HepG2 (cell line): Measurements from ENCODE around the gene TAGAP. TPM values are rescaled to one million over a fixed set of nuclear protein-coding genes. Genes with fewer than 3 reads are reported as not detected.

Source experiments
- ATF6 ChIP-seq: sonication (generic); formaldehyde crosslinking; conservative IDR thresholded peaks from 2 replicates; pipeline ENCODE4 v1.4.0; 2020; ENCODE audit warnings: missing genetic modification reagents
- KLF16 ChIP-seq, 2 experiments: sonication (generic) in 1 of 2; formaldehyde crosslinking in 1 of 2; IDR thresholded peaks; 2 replicates each; pipeline versions ENCODE4 v1.6.1 to v1.8.0; 2016 to 2023; ENCODE audit warnings: missing genetic modification reagents in 2 of 2, missing compliant biosample characterization in 1 of 2
- PLRG1 ChIP-seq: fragments of 450-650 bp; conservative IDR thresholded peaks from 2 replicates; pipeline ENCODE4 v1.6.1; 2016
- POGZ ChIP-seq: sonication (generic); formaldehyde crosslinking; IDR thresholded peaks from 2 replicates; pipeline ENCODE4 v1.4.0; 2020; ENCODE audit warnings: mild to moderate bottlenecking, missing genetic modification reagents
- POLR2A ChIP-seq, 2 experiments: IDR thresholded peaks; 2 replicates each; pipeline ENCODE4 v1.6.1; 2011; ENCODE audit warnings: low read depth in 2 of 2, low read length in 2 of 2, mild to moderate bottlenecking in 1 of 2, moderate library complexity in 1 of 2; ENCODE audit not compliant: insufficient read depth in 1 of 2
- SALL2 ChIP-seq: sonication (generic); formaldehyde crosslinking; IDR thresholded peaks from 2 replicates; pipeline ENCODE4 v1.8.1; 2023; ENCODE audit warnings: mild to moderate bottlenecking, missing genetic modification reagents, inconsistent platforms
- SOX13 ChIP-seq, 3 experiments: fragments of 450-650 bp in 1 of 3; sonication (generic) in 1 of 3; formaldehyde crosslinking in 1 of 3; IDR thresholded peaks in 2 of 3; conservative IDR thresholded peaks in 1 of 3; 2 replicates each; pipeline versions ENCODE4 v1.5.0 to v1.6.1; 2016 to 2020; ENCODE audit warnings: antibody characterized with exemption in 1 of 3, mild to moderate bottlenecking in 1 of 3, missing compliant biosample characterization in 1 of 3, missing genetic modification reagents in 1 of 3, moderate library complexity in 1 of 3
- TAF1 ChIP-seq: sonication (generic); formaldehyde crosslinking; IDR thresholded peaks from 2 replicates; pipeline ENCODE4 v1.4.0; 2020; ENCODE audit warnings: missing genetic modification reagents
- ZFY ChIP-seq: sonication (generic); formaldehyde crosslinking; IDR thresholded peaks from 2 replicates; pipeline ENCODE4 v1.4.0; 2020; ENCODE audit warnings: missing genetic modification reagents
- ZNF143 ChIP-seq: sonication (generic); formaldehyde crosslinking; IDR thresholded peaks from 2 replicates; pipeline ENCODE4 v1.4.0; 2020; ENCODE audit warnings: missing genetic modification reagents
- ZNF430 ChIP-seq: sonication (generic); formaldehyde crosslinking; IDR thresholded peaks from 2 replicates; pipeline ENCODE4 v1.9.0; 2021; ENCODE audit warnings: mild to moderate bottlenecking, missing genetic modification reagents
- ZNF576 ChIP-seq: sonication (generic); formaldehyde crosslinking; IDR thresholded peaks from 2 replicates; pipeline ENCODE4 v1.4.0; 2020; ENCODE audit warnings: mild to moderate bottlenecking, missing genetic modification reagents
- ZNF766 ChIP-seq: sonication (generic); formaldehyde crosslinking; IDR thresholded peaks from 2 replicates; pipeline ENCODE4 v1.5.0; 2020; ENCODE audit warnings: missing genetic modification reagents, borderline replicate concordance
- polyA plus RNA-seq, 8 experiments: library from polyadenylated mRNA; depleted of rRNA in 3 of 8; stranded (reverse) in 7 of 8; unstranded in 1 of 8; fragments of >200 nt; fragmentation: Illumina TruSeq in 4 of 8; extraction: Trizol in 4 of 8; gene quantifications; 2 replicates each; pipeline versions ENCODE4 v1.2.1 to v1.2.3, GENCODE V29; 2011 to 2016; ENCODE audit warnings: low read depth in 4 of 8, missing spikeins in 1 of 8, mixed read lengths in 1 of 8; ENCODE audit not compliant: insufficient read depth in 1 of 8
- total RNA-seq, 5 experiments: library from RNA; depleted of rRNA; stranded (reverse); fragments of >200 nt; fragmentation: Illumina TruSeq; extraction: Trizol; gene quantifications; 2 replicates each; pipeline ENCODE4 v1.2.3, GENCODE V29; 2016; ENCODE audit warnings: low read depth in 1 of 5
- TF ChIP-seq, protein P1 (sequence below): IDR thresholded peaks from 2 replicates; pipeline ENCODE4 v1.6.1; 2016; ENCODE audit warnings: missing compliant biosample characterization, missing genetic modification reagents, borderline replicate concordance
- TF ChIP-seq, protein P2 (sequence below): sonication (generic); formaldehyde crosslinking; IDR thresholded peaks from 2 replicates; pipeline ENCODE4 v1.4.0; 2020; ENCODE audit warnings: missing genetic modification reagents
- TF ChIP-seq, protein P3 (sequence below): sonication (generic); formaldehyde crosslinking; IDR thresholded peaks from 2 replicates; pipeline ENCODE4 v1.4.0; 2020; ENCODE audit warnings: missing genetic modification reagents

The TAGAP gene
- total and polyA plus RNA-seq, 2 of the 13 experiments (the other 11 are each of a cell fraction or from before 2014, with no cell fraction given): not detected

DNA sequence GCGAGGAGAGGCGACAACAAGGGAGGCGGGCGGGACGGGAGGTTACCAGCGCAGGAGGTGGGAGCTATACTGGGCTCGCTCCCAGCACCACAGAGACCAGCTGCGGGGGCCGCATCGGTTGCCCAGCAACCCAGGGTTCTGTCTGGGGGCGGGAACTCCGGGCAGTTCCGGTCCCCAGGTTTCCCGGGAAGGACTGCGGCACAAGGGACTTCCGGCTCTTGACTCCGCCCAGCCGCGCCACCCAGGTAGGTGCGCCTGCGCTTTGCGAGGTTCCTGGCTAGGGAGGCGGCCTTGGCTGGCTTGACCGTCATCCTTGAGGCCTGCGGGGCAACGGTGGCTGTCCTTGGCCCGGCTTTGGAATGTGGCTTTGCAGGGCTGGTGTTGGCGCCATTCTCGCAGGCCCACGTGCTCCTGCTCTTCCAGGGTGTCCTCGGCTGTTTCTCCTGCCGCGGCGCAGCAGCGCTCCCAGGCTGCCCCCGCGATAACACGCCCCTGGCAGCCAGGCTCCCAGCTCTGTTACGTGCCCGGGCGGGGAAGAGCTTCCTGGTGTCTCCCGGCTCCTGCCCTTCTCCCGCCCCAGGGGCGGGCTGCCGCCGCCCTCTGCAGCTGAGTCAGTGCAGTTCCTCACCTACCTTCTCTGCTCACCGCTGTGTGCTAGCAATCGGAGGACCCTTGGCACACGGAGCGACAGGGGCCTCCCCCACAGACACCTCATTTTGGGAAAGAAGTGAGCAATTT, 45.0 kb downstream of the TAGAP start, which contains the start of gene RSPH3 (continued):
- TF ChIP-seq POLR2A (IDR thresholded peaks at IDR 0.05; ENCODE audit: insufficient read depth in 1 of 2, low read depth in 2 of 2, low read length in 2 of 2) (peak; percentile 96 to 99), ZNF576 (CRISPR knock-in tag) (no peak), TAF1 (CRISPR knock-in tag) (peak; percentile 93), ZNF766 (peak; percentile 96), ZNF430 (peak; percentile 97), PLRG1 (no peak), POGZ (CRISPR knock-in tag) (peak; percentile 88), SALL2 (CRISPR knock-in tag) (peak; percentile 93), KLF16 (CRISPR knock-in tag; IDR thresholded peaks at IDR 0.05) (peak; percentile 39 to 91; a peak in 2 of 4 replicates), ZFY (CRISPR knock-in tag) (peak; percentile 100), ATF6 (CRISPR knock-in tag) (no peak), SOX13 (IDR thresholded peaks at IDR 0.05) (no peak; the same call in 1 of the 2 replicates), SOX13 (CRISPR knock-in tag; conservative IDR thresholded peaks at IDR 0.05 in 1 of 2, IDR thresholded peaks at IDR 0.05 in 1 of 2) (peak in 1 of 2 experiments; percentile 69; a peak in 1 of 4 replicates), ZNF143 (CRISPR knock-in tag) (peak; percentile 80)
- TF ChIP-seq, protein P1, sequence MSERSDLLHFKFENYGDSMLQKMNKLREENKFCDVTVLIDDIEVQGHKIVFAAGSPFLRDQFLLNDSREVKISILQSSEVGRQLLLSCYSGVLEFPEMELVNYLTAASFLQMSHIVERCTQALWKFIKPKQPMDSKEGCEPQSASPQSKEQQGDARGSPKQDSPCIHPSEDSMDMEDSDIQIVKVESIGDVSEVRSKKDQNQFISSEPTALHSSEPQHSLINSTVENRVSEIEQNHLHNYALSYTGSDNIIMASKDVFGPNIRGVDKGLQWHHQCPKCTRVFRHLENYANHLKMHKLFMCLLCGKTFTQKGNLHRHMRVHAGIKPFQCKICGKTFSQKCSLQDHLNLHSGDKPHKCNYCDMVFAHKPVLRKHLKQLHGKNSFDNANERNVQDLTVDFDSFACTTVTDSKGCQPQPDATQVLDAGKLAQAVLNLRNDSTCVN (CRISPR knock-in tag): peak; percentile 92
- TF ChIP-seq, protein P2, sequence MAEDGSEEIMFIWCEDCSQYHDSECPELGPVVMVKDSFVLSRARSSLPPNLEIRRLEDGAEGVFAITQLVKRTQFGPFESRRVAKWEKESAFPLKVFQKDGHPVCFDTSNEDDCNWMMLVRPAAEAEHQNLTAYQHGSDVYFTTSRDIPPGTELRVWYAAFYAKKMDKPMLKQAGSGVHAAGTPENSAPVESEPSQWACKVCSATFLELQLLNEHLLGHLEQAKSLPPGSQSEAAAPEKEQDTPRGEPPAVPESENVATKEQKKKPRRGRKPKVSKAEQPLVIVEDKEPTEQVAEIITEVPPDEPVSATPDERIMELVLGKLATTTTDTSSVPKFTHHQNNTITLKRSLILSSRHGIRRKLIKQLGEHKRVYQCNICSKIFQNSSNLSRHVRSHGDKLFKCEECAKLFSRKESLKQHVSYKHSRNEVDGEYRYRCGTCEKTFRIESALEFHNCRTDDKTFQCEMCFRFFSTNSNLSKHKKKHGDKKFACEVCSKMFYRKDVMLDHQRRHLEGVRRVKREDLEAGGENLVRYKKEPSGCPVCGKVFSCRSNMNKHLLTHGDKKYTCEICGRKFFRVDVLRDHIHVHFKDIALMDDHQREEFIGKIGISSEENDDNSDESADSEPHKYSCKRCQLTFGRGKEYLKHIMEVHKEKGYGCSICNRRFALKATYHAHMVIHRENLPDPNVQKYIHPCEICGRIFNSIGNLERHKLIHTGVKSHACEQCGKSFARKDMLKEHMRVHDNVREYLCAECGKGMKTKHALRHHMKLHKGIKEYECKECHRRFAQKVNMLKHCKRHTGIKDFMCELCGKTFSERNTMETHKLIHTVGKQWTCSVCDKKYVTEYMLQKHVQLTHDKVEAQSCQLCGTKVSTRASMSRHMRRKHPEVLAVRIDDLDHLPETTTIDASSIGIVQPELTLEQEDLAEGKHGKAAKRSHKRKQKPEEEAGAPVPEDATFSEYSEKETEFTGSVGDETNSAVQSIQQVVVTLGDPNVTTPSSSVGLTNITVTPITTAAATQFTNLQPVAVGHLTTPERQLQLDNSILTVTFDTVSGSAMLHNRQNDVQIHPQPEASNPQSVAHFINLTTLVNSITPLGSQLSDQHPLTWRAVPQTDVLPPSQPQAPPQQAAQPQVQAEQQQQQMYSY: peak; percentile 65
- TF ChIP-seq, protein P3, sequence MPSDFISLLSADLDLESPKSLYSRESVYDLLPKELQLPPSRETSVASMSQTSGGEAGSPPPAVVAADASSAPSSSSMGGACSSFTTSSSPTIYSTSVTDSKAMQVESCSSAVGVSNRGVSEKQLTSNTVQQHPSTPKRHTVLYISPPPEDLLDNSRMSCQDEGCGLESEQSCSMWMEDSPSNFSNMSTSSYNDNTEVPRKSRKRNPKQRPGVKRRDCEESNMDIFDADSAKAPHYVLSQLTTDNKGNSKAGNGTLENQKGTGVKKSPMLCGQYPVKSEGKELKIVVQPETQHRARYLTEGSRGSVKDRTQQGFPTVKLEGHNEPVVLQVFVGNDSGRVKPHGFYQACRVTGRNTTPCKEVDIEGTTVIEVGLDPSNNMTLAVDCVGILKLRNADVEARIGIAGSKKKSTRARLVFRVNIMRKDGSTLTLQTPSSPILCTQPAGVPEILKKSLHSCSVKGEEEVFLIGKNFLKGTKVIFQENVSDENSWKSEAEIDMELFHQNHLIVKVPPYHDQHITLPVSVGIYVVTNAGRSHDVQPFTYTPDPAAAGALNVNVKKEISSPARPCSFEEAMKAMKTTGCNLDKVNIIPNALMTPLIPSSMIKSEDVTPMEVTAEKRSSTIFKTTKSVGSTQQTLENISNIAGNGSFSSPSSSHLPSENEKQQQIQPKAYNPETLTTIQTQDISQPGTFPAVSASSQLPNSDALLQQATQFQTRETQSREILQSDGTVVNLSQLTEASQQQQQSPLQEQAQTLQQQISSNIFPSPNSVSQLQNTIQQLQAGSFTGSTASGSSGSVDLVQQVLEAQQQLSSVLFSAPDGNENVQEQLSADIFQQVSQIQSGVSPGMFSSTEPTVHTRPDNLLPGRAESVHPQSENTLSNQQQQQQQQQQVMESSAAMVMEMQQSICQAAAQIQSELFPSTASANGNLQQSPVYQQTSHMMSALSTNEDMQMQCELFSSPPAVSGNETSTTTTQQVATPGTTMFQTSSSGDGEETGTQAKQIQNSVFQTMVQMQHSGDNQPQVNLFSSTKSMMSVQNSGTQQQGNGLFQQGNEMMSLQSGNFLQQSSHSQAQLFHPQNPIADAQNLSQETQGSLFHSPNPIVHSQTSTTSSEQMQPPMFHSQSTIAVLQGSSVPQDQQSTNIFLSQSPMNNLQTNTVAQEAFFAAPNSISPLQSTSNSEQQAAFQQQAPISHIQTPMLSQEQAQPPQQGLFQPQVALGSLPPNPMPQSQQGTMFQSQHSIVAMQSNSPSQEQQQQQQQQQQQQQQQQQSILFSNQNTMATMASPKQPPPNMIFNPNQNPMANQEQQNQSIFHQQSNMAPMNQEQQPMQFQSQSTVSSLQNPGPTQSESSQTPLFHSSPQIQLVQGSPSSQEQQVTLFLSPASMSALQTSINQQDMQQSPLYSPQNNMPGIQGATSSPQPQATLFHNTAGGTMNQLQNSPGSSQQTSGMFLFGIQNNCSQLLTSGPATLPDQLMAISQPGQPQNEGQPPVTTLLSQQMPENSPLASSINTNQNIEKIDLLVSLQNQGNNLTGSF (CRISPR knock-in tag): peak; percentile 96
